GM12873 (cell line): Measurements from ENCODE around the gene HDAC4.

ENCODE experiments used
- TF ChIP-seq, protein P1 (sequence below): IDR thresholded peaks from 2 replicates; pipeline ENCODE4 v1.5.1; 2012; ENCODE audit warnings: low read depth, mild to moderate bottlenecking, moderate library complexity, low read length, control low read depth; ENCODE audit not compliant: insufficient read depth; ENCODE audit errors: missing control alignments

The HDAC4 gene

DNA sequence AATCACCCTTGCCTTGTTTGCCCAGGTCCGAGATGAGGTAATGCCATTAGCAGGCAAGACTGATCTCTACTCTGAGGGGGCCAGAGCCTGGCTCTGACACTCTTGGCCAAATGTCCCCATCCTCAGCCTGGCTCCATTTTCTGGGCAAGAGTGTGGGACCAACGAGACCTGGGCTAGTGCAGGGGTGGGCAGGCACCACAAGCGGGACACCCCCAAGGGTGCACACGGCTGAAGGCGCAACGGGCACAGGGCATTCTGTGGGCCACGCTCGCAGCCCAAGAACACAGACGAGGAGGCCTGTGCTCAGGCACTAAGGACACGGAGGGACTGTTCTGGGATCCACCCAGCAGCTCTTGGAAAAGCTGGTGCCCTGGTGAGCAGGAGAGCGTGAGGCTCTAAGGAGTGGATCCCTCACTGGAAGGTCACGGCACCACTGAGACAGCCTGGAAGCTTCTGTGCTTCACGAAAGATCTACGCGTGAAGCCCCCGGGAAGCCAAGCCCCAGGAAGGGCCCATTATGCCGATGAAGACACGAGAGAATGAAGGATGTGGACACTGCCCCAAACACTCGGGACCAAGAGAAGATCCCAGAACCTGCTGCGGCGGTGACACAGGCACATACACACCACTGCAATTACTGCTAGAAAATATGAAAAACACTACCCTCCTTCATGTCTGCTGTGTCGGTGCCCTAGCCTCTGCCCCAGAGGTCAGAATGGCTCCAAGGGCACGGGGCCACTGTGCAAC lies 138.2 kb downstream of the HDAC4 start:
- TF ChIP-seq, protein P1, sequence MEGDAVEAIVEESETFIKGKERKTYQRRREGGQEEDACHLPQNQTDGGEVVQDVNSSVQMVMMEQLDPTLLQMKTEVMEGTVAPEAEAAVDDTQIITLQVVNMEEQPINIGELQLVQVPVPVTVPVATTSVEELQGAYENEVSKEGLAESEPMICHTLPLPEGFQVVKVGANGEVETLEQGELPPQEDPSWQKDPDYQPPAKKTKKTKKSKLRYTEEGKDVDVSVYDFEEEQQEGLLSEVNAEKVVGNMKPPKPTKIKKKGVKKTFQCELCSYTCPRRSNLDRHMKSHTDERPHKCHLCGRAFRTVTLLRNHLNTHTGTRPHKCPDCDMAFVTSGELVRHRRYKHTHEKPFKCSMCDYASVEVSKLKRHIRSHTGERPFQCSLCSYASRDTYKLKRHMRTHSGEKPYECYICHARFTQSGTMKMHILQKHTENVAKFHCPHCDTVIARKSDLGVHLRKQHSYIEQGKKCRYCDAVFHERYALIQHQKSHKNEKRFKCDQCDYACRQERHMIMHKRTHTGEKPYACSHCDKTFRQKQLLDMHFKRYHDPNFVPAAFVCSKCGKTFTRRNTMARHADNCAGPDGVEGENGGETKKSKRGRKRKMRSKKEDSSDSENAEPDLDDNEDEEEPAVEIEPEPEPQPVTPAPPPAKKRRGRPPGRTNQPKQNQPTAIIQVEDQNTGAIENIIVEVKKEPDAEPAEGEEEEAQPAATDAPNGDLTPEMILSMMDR: no peak

DNA sequence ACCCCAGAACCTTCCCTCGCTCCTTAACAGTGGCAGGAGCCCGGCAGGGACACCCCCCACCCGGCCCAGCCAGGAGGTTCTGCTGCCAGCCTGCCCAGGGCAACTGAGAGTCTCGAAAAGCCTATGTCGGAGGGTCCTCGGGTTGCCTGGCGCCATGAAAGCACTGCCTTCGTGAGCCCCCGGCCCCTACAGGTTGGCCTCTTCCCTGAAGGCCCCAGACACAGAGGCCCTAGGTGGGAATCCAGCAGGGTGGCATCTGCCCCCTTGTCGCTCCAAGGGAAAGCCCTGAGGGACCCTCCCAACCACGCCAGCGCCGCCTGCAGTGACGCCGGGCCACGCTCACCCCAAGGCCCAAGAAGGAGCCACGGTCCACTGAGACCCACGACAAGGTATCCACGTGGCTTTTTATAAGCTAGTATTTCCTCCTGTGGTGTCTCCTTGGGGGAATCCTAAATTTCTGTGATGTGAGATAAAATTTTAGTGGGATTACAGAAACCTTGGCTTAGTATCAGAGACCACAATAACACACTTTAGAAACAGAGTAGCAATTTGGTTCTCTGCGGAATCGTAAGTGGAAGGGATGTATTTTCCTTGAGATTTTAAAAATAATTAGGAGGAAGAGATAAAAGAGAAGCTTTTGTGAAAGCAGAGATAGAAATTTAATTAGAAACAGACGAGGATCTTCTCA lies 138.9 kb downstream of the HDAC4 start:
- TF ChIP-seq, protein P1: no peak

DNA sequence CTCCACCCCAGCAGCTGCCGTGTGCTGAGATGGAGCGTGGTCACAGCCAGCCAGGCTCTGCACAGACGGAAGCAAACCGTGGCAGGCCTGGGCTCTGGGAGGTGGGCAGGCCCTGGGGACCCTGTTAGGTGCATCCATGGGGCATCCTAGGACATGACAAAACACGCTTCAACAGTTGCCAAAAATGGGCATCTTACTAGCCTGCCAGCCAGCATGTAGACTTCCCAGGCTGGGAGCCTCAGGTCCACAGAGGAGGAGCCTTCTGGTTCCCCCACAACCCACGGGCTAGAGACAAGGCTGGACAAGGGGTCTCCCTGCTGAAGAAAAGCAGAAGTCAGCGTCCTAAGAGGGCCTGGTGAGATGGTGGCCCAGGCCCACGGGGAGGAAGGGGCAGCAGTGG lies 139.5 kb downstream of the HDAC4 start:
- TF ChIP-seq, protein P1: no peak

DNA sequence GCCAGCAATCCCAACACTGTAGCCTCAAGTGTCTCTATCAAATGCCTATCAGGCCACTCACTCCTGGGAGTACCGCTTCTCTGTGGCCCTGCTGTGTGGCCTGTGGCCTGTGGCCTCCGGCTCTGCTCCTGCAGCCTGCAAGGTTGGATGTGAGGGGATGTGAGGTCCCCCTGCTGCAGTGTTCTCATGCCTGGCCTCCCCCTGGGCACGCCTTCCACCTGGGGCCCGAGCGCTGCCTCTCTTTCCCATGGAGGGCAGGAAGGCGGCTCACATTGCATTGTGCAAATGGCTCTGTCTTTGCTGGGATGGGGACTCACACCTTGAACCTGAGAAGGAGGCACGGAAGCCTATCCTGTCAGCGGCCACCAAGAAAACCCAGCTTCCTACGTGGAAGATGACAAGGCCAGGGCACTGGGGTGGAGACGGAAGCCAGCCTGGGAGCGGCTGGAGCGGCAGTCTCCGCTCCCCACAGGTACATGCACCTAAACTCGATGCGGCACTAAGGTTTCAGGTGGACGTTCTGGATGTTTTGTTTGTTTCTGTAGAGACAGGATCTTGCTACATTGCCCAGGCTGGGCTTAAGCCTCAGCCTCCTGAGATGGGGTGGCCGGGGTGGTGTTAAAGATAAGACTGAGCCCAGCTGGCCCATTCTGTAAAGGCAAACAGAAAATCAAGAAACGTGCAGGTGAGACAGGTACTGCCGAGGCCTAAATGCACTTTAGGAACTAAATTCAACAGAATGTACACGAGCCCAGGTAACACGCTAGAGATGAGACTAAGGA lies 140.1 kb downstream of the HDAC4 start:
- TF ChIP-seq, protein P1: no peak

DNA sequence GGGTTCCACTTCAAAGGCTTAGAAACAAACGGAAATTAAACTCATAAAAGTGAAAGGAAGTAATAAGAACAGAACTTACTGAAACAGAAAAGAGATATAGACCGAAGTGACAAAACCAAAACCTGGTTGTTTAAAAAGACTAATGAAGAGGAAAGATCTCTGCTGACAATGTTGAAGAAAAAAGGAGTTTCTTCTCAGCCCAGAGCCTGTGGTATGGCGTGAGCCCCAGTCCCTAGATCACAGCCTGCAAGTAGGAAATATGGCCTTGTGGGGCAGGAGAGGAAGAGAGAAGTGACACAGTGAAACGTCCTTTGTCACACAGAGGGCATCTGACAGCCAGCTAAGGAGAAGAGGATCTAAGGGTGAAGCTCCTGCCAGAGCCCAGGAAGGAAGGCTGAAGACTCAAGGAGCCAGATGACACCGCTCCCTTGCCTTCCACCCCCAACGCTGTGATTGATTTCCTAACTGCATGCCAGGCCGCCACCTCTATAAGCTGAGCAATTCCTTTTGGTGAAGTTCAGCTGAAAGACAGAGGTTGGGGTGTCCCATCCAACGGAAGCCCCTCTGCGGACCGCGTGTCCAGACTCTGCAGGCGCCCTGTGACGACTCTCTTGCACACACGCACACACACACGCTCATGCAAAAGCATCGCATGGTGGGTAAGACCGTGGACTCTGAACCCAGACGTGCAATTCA lies 141.1 kb downstream of the HDAC4 start:
- TF ChIP-seq, protein P1: no peak

DNA sequence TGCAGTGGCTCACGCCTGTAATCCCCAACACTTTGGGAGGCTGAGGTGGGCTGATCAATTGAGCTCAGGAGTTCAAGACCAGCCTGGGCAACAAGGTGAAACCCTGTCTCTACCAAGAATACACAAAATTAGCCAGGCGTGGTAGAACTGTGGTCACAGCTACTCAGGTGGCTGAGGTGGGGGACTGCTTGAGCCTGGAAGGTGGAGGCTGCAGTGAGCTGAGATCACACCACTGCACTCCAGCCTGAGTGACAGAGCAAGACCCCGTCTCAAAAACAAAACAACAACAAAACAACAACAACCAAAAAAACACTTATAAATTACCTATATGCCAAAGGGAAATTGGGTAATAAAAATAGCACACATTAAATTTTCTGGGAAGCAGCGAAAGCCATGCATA lies 141.6 kb downstream of the HDAC4 start:
- TF ChIP-seq, protein P1: no peak

DNA sequence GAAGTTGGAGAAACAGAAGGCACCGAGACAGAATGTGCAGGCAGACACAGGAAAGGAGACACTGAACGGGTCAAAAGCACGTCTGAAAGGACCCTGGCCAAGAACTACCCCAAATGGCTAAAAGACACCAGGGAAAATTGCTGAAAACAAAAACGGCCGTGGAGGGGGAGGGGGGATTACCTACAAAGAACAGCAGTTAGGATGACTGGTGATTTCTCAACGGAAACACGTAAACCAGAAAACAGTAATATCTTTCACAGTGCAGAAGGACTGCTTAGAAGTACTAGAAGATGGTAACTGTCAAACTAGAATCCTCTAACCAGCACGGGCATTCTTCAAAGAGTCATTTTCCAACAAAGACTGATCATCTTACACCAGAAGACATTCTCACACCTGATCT lies 142.6 kb downstream of the HDAC4 start:
- TF ChIP-seq, protein P1: no peak
